ENCODE measurements around the gene NDUFAF8. TPM values are rescaled to one million over a fixed set of nuclear protein-coding genes. Genes with fewer than 3 reads are reported as not detected.

The NDUFAF8 gene
- 44.8 TPM for polyA plus RNA-seq (2013, experiment 1 of 2)
- polyA plus RNA-seq (2013, experiment 2 of 2), result 45.9 TPM

- Histone ChIP-seq H3K4me1 (ENCODE audit: control insufficient read depth, insufficient read depth, low read length, poor library complexity, severe bottlenecking) (peaks cover 18% of the 10 kb centered on the region), H3K36me3 (ENCODE audit: control insufficient read depth, insufficient read depth, low read length) (peaks cover 23% of the 10 kb centered on the region), H3K9me3 (ENCODE audit: control insufficient read depth, low read length) (no peaks in the 10 kb centered on the region), H3K4me3 (ENCODE audit: extremely low read depth, insufficient read depth, low read length, poor library complexity, severe bottlenecking) (peak within 1 kb of the TSS; percentile 91), H3K27ac (ENCODE audit: low read depth, low read length, severe bottlenecking) (peak within 1 kb of the TSS; percentile 54)
- WGBS, 2 experiments (ENCODE audit: insufficient coverage in 2 of 2), result 0% methylated on average over 52 to 98 of the region's 100 CpGs
Observed at GRCh38 chr17:81238815-81239713, at the start of gene NDUFAF8, which contains the start of gene TEPSIN. TSS of gene NDUFAF8 (plus strand) at chr17:81239318. CDS start at chr17:81239364, 46 bp downstream. TSS of gene TEPSIN (minus strand) at chr17:81239055. CDS start at chr17:81239033, 22 bp downstream.

- H3K27ac ChIP-seq (ENCODE audit: low read depth, low read length, severe bottlenecking), result no peak overlapping the region
- H3K36me3 ChIP-seq (ENCODE audit: control insufficient read depth, insufficient read depth, low read length), result peaks cover 3% of the 10 kb centered on the region
- H3K9me3 ChIP-seq (ENCODE audit: control insufficient read depth, low read length), result no peaks in the 10 kb centered on the region
- H3K4me1 ChIP-seq (ENCODE audit: control insufficient read depth, insufficient read depth, low read length, poor library complexity, severe bottlenecking), result peaks cover 5% of the 10 kb centered on the region
- no peak overlapping the region for H3K4me3 ChIP-seq (ENCODE audit: extremely low read depth, insufficient read depth, low read length, poor library complexity, severe bottlenecking)
- WGBS, 2 experiments (ENCODE audit: insufficient coverage in 2 of 2), result 89 to 92% methylated on average over 24 to 26 of the region's 27 CpGs
Observed at GRCh38 chr17:81189670-81190530, 49.2 kb upstream of the NDUFAF8 start.

- Histone ChIP-seq H3K4me3 (ENCODE audit: extremely low read depth, insufficient read depth, low read length, poor library complexity, severe bottlenecking) (no peak overlapping the region), H3K9me3 (ENCODE audit: control insufficient read depth, low read length) (no peaks in the 10 kb centered on the region), H3K27ac (ENCODE audit: low read depth, low read length, severe bottlenecking) (no peak overlapping the region), H3K4me1 (ENCODE audit: control insufficient read depth, insufficient read depth, low read length, poor library complexity, severe bottlenecking) (peaks cover 5% of the 10 kb centered on the region), H3K36me3 (ENCODE audit: control insufficient read depth, insufficient read depth, low read length) (peaks cover 3% of the 10 kb centered on the region)
- WGBS, 2 experiments (ENCODE audit: insufficient coverage in 2 of 2), result 95 to 96% methylated on average over 20 to 28 of the region's 28 CpGs
Observed at GRCh38 chr17:81190591-81190990, 48.5 kb upstream of the NDUFAF8 start.

GRCh38 chr17:81191116-81191515, 48.0 kb upstream of the NDUFAF8 start:
- H3K4me3 ChIP-seq (ENCODE audit: extremely low read depth, insufficient read depth, low read length, poor library complexity, severe bottlenecking), result no peak overlapping the region
- no peak overlapping the region for H3K27ac ChIP-seq (ENCODE audit: low read depth, low read length, severe bottlenecking)
- 87 to 91% methylated on average over 12 to 18 of the region's 20 CpGs for WGBS, 2 experiments (ENCODE audit: insufficient coverage in 2 of 2)
- peaks cover 3% of the 10 kb centered on the region for H3K36me3 ChIP-seq (ENCODE audit: control insufficient read depth, insufficient read depth, low read length)
- peaks cover 5% of the 10 kb centered on the region for H3K4me1 ChIP-seq (ENCODE audit: control insufficient read depth, insufficient read depth, low read length, poor library complexity, severe bottlenecking)
- no peaks in the 10 kb centered on the region for H3K9me3 ChIP-seq (ENCODE audit: control insufficient read depth, low read length)

GRCh38 chr17:81191646-81192045, 47.5 kb upstream of the NDUFAF8 start:
- peaks cover 7% of the 10 kb centered on the region for H3K36me3 ChIP-seq (ENCODE audit: control insufficient read depth, insufficient read depth, low read length)
- H3K9me3 ChIP-seq (ENCODE audit: control insufficient read depth, low read length), result no peaks in the 10 kb centered on the region
- H3K4me1 ChIP-seq (ENCODE audit: control insufficient read depth, insufficient read depth, low read length, poor library complexity, severe bottlenecking), result peaks cover 5% of the 10 kb centered on the region
- no peak overlapping the region for H3K27ac ChIP-seq (ENCODE audit: low read depth, low read length, severe bottlenecking)
- WGBS, 2 experiments (ENCODE audit: insufficient coverage in 2 of 2), result 96 to 98% methylated on average over 12 to 13 of the region's 14 CpGs
- H3K4me3 ChIP-seq (ENCODE audit: extremely low read depth, insufficient read depth, low read length, poor library complexity, severe bottlenecking), result no peak overlapping the region

GRCh38 chr17:81192386-81193050, 46.6 kb upstream of the NDUFAF8 start:
- H3K9me3 ChIP-seq (ENCODE audit: control insufficient read depth, low read length), result no peaks in the 10 kb centered on the region
- H3K27ac ChIP-seq (ENCODE audit: low read depth, low read length, severe bottlenecking), result no peak overlapping the region
- peaks cover 5% of the 10 kb centered on the region for H3K4me1 ChIP-seq (ENCODE audit: control insufficient read depth, insufficient read depth, low read length, poor library complexity, severe bottlenecking)
- WGBS, 2 experiments (ENCODE audit: insufficient coverage in 2 of 2), result 86 to 88% methylated on average over 22 to 26 of the region's 34 CpGs
- H3K4me3 ChIP-seq (ENCODE audit: extremely low read depth, insufficient read depth, low read length, poor library complexity, severe bottlenecking), result no peak overlapping the region
- peaks cover 10% of the 10 kb centered on the region for H3K36me3 ChIP-seq (ENCODE audit: control insufficient read depth, insufficient read depth, low read length)

GRCh38 chr17:81193051-81193410, 46.1 kb upstream of the NDUFAF8 start:
- Histone ChIP-seq H3K36me3 (ENCODE audit: control insufficient read depth, insufficient read depth, low read length) (peaks cover 10% of the 10 kb centered on the region), H3K9me3 (ENCODE audit: control insufficient read depth, low read length) (no peaks in the 10 kb centered on the region), H3K4me3 (ENCODE audit: extremely low read depth, insufficient read depth, low read length, poor library complexity, severe bottlenecking) (no peak overlapping the region), H3K4me1 (ENCODE audit: control insufficient read depth, insufficient read depth, low read length, poor library complexity, severe bottlenecking) (peaks cover 5% of the 10 kb centered on the region), H3K27ac (ENCODE audit: low read depth, low read length, severe bottlenecking) (no peak overlapping the region)
- 90 to 95% methylated on average over 12 to 17 of the region's 17 CpGs for WGBS, 2 experiments (ENCODE audit: insufficient coverage in 2 of 2)

GRCh38 chr17:81193470-81194224, 45.5 kb upstream of the NDUFAF8 start:
- 94% methylated on average over 37 to 38 of the region's 38 CpGs for WGBS, 2 experiments (ENCODE audit: insufficient coverage in 2 of 2)
- H3K9me3 ChIP-seq (ENCODE audit: control insufficient read depth, low read length), result no peaks in the 10 kb centered on the region
- H3K27ac ChIP-seq (ENCODE audit: low read depth, low read length, severe bottlenecking), result no peak overlapping the region
- H3K4me1 ChIP-seq (ENCODE audit: control insufficient read depth, insufficient read depth, low read length, poor library complexity, severe bottlenecking), result peaks cover 5% of the 10 kb centered on the region
- H3K36me3 ChIP-seq (ENCODE audit: control insufficient read depth, insufficient read depth, low read length), result peaks cover 10% of the 10 kb centered on the region
- H3K4me3 ChIP-seq (ENCODE audit: extremely low read depth, insufficient read depth, low read length, poor library complexity, severe bottlenecking), result no peak overlapping the region

- WGBS, 2 experiments (ENCODE audit: insufficient coverage in 2 of 2), result 95 to 96% methylated on average over 20 to 21 of the region's 21 CpGs
- peaks cover 5% of the 10 kb centered on the region for H3K4me1 ChIP-seq (ENCODE audit: control insufficient read depth, insufficient read depth, low read length, poor library complexity, severe bottlenecking)
- peaks cover 14% of the 10 kb centered on the region for H3K36me3 ChIP-seq (ENCODE audit: control insufficient read depth, insufficient read depth, low read length)
- no peaks in the 10 kb centered on the region for H3K9me3 ChIP-seq (ENCODE audit: control insufficient read depth, low read length)
- H3K27ac ChIP-seq (ENCODE audit: low read depth, low read length, severe bottlenecking), result no peak overlapping the region
- no peak overlapping the region for H3K4me3 ChIP-seq (ENCODE audit: extremely low read depth, insufficient read depth, low read length, poor library complexity, severe bottlenecking)
Observed at GRCh38 chr17:81194225-81194760, 44.8 kb upstream of the NDUFAF8 start.

Data from mesodermal cell (in vitro differentiated cells).